H1 (cell line): ENCODE results near the gene ANAPC7.

Source experiments
- ASH2L ChIP-seq: fragments of 200-600, 300-600 bp; sonication (generic); IDR thresholded peaks from one replicate; pipeline ENCODE4 v1.7.1; 2017; ENCODE audit warnings: low read length
- CTCF ChIP-seq, 3 experiments: IDR thresholded peaks; 1 replicate in 2 of 3; 2 replicates in 1 of 3; pipeline versions ENCODE4 v1.5.1 to v1.6.1; 2011; ENCODE audit warnings: low read length in 3 of 3, mild to moderate bottlenecking in 3 of 3, inconsistent platforms in 2 of 3, low read depth in 1 of 3, moderate library complexity in 1 of 3; ENCODE audit not compliant: insufficient read depth in 1 of 3; ENCODE audit errors: control extremely low read depth in 1 of 3
- E2F6 ChIP-seq: IDR thresholded peaks from 2 replicates; pipeline ENCODE4 v1.6.1; 2012; ENCODE audit warnings: inconsistent platforms
- HDAC2 ChIP-seq, 2 experiments: fragments of 300-600 bp in 1 of 2; sonication (generic) in 1 of 2; IDR thresholded peaks; 2 replicates each; pipeline ENCODE4 v1.6.1; 2011 to 2012; ENCODE audit warnings: low read depth in 2 of 2, low read length in 2 of 2, mild to moderate bottlenecking in 2 of 2, moderate library complexity in 2 of 2, borderline replicate concordance in 1 of 2, inconsistent platforms in 1 of 2
- MAX ChIP-seq: IDR thresholded peaks from 2 replicates; pipeline ENCODE4 v1.6.1; 2012; ENCODE audit warnings: inconsistent platforms
- POLR2A ChIP-seq, 2 experiments: IDR thresholded peaks; 1 replicate in 1 of 2; 2 replicates in 1 of 2; pipeline ENCODE4 v1.6.1; 2011; ENCODE audit warnings: low read depth in 2 of 2, low read length in 2 of 2, mild to moderate bottlenecking in 2 of 2; ENCODE audit errors: control extremely low read depth in 1 of 2
- POLR2AphosphoS5 ChIP-seq: IDR thresholded peaks from 2 replicates; pipeline ENCODE4 v1.6.1; 2011; ENCODE audit warnings: low read depth, low read length
- RFX5 ChIP-seq: IDR thresholded peaks from 2 replicates; pipeline ENCODE4 v1.6.1; 2011; ENCODE audit warnings: low read depth, low read length, improper control_type of control experiment, borderline replicate concordance
- RNF2 ChIP-seq: fragments of 200-900, 300-1000 bp; sonication (generic); IDR thresholded peaks from 2 replicates; pipeline ENCODE4 v1.7.1; 2016; ENCODE audit warnings: borderline replicate concordance, low read depth, mild to moderate bottlenecking, antibody characterized with exemption, low read length; ENCODE audit not compliant: poor library complexity, severe bottlenecking; ENCODE audit errors: missing control alignments
- USF2 ChIP-seq: IDR thresholded peaks from 2 replicates; pipeline ENCODE4 v1.6.1; 2011; ENCODE audit warnings: low read length, improper control_type of control experiment
- YY1 ChIP-seq: IDR thresholded peaks from 2 replicates; pipeline ENCODE4 v1.6.1; 2011; ENCODE audit warnings: low read depth, mild to moderate bottlenecking, low read length

GRCh38 chr12:110338754-110339153, 64.8 kb downstream of the ANAPC7 start:
- TF ChIP-seq MAX (no peak), POLR2AphosphoS5 (no peak), RFX5 (no peak), HDAC2 (IDR thresholded peaks at IDR 0.05; ENCODE audit: borderline replicate concordance in 1 of 2, low read depth in 2 of 2, low read length in 2 of 2) (no peak), CTCF (IDR thresholded peaks at IDR 0.05; ENCODE audit: control extremely low read depth in 1 of 3, insufficient read depth in 1 of 3, low read depth in 1 of 3, low read length in 3 of 3) (peak; percentile 6 to 16 (median 15); a peak in 3 of 4 replicates), E2F6 (no peak), USF2 (no peak), ASH2L (no peak), YY1 (no peak), RNF2 (no peak), POLR2A (IDR thresholded peaks at IDR 0.05; ENCODE audit: control extremely low read depth in 1 of 2, low read depth in 2 of 2, low read length in 2 of 2) (no peak)
